Stimulated activated CD4-positive, alpha-beta T cell treated with anti-CD3 and anti-CD28 coated beads, Interleukin-2, amount 100 ng/mL, for 24 hours (primary cell): ENCODE measurements around the gene RASGEF1B.

Source experiments
- DNase-seq, 2 donors: peaks; one replicate each; pipeline ENCODE4 v3.0.0-alpha.2; 2020

The RASGEF1B gene

DNA sequence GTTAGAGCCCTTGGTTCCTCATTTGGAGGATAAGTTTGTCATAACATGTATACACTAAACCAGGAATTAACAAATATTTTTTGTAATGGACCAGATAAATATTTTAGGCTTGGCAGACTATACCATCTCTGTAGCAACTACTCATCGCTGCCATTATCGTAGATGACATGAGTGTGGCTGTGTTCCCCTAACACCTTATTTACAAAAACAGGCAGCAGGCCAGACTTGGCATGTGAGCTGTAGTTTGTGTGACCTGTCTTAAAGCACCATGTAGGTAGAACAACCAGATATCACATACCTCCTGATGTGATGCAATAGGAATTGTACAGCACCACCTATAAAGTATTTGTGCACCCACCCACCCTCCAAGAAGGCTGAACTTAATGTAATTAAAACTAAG is 82.0 kb downstream of the RASGEF1B start:
- no peak for DNase-seq

DNA sequence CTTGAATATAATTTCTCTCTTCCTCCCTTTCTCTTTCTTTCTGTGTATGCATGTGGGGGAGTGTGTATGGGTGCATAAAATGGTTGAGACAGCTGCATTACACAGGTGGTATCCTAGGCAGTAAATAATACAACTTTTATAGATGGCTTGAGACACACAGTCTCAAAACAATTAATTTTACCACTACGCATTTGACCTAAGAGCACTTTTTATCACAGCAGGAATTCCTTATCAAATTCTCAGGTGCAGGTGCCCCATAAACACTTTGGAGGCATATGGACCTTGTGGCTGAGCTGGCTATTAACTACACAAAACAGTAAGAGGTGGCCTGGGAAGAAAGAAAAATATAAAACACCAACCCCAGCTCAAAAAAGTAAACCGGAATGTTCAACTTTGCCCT is 91.3 kb downstream of the RASGEF1B start:
- no peak for DNase-seq

DNA sequence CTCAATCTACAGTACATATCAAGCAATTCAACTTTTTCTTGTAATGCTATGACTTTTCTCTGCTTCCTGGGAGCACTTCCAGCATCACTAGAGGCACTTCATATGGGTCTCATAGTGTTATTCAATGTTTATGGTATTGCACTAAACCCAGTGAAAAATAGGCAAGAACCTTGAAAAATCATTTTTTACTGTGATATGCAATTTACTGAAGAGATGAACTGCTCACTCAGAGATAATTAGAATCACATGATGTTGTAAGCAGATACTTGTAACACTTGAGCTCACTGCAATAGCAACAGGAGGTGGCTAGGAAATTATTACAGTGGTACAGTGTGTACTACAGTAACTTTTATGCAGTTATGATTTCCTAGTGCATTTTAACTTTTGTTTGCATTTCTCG is 93.3 kb downstream of the RASGEF1B start:
- DNase-seq, result no peak

DNA sequence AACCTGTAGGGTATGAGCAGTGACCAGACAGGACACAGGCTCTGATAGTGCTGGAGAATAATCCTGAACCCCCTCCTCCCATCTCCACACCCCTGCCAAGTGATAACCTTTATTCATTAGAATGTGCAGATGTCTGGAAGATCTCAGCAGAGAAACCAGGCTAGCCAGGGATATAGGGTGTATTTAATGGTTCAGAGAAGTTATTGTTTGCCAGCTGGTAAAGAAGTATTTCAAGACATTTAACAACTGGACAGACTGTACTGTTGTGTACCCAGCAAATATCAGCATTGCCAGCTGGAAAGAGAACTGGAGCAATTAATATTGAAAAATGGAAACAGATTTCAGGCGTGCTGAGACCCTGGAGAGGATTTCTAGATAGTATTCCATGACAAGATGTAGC is 94.5 kb downstream of the RASGEF1B start:
- DNase-seq, result no peak

DNA sequence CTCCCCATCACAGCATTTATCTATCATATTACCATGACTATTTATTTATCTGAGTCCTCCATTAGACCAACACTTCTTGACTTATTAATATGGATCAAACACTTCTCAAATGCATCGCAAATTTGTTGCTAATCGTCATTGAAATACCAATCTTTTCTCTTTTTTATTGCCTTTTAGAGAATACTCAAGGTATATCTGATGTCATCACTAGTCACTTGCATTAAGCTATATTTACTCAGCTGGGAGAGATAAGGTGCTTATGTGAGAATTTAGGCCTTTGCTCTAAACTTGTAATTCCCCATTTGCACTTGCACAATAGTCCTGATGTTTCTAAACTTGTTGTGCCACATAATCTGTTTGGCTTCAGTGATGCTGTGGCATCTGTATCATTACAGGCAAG is 95.0 kb downstream of the RASGEF1B start:
- DNase-seq, result no peak
